HEK293T (cell line): Measurements from ENCODE around the gene SLC5A10.

Experiments used
- CTCF ChIA-PET: fragments of 350-600 bp; formaldehyde crosslinking; extraction: SDS; loops from one replicate; lab custom pipeline; 2021; ENCODE audit warnings: antibody characterized with exemption, inconsistent platforms; lab: Yijun Ruan, JAX
- POLR2A ChIA-PET: fragments of 350-600 bp; formaldehyde crosslinking; extraction: SDS; loops from one replicate; lab custom pipeline; 2020; ENCODE audit warnings: antibody characterized with exemption, inconsistent platforms; lab: Yijun Ruan, JAX
- DNase-seq: peaks from one replicate; pipeline ENCODE4 v3.0.0; 2012; ENCODE audit warnings: mixed read lengths; ENCODE audit errors: extremely low spot score
- ARNT ChIP-seq: fragments of 450-650 bp; IDR thresholded peaks from 2 replicates; pipeline ENCODE4 v1.6.1; 2017; ENCODE audit warnings: mild to moderate bottlenecking
- BHLHE40 ChIP-seq: fragments of 450-650 bp; IDR thresholded peaks from 2 replicates; pipeline ENCODE4 v1.6.1; 2016; ENCODE audit warnings: mild to moderate bottlenecking, moderate library complexity, borderline replicate concordance
- CTBP1 ChIP-seq: fragments of 450-650 bp; IDR thresholded peaks from 2 replicates; pipeline ENCODE4 v1.6.1; 2016; ENCODE audit warnings: borderline replicate concordance
- ELF4 ChIP-seq: fragments of 450-650 bp; IDR thresholded peaks from 2 replicates; pipeline ENCODE4 v1.6.1; 2017; ENCODE audit warnings: antibody characterized with exemption
- FOXA1 ChIP-seq: fragments of 450-650 bp; IDR thresholded peaks from 2 replicates; pipeline ENCODE4 v1.6.1; 2016; ENCODE audit warnings: mild to moderate bottlenecking
- FOXK2 ChIP-seq: fragments of 450-650 bp; IDR thresholded peaks from 2 replicates; pipeline ENCODE4 v1.6.1; 2016; ENCODE audit warnings: mild to moderate bottlenecking
- FOXM1 ChIP-seq: fragments of 450-650 bp; IDR thresholded peaks from 2 replicates; pipeline ENCODE4 v1.6.1; 2017; ENCODE audit warnings: mild to moderate bottlenecking, borderline replicate concordance
- HDGF ChIP-seq: fragments of 450-650 bp; IDR thresholded peaks from 2 replicates; pipeline ENCODE4 v1.6.1; 2017; ENCODE audit warnings: antibody characterized with exemption, borderline replicate concordance
- L3MBTL2 ChIP-seq: fragments of 450-650 bp; conservative IDR thresholded peaks from 2 replicates; pipeline ENCODE4 v1.6.1; 2016; ENCODE audit warnings: mild to moderate bottlenecking
- LEF1 ChIP-seq: fragments of 450-650 bp; IDR thresholded peaks from 2 replicates; pipeline ENCODE4 v1.6.1; 2017; ENCODE audit warnings: mild to moderate bottlenecking, borderline replicate concordance
- NFRKB ChIP-seq: fragments of 450-650 bp; IDR thresholded peaks from 2 replicates; pipeline ENCODE4 v1.6.1; 2016; ENCODE audit warnings: mild to moderate bottlenecking, moderate library complexity
- PKNOX1 ChIP-seq: fragments of 450-650 bp; IDR thresholded peaks from 2 replicates; pipeline ENCODE4 v1.6.1; 2016
- SP1 ChIP-seq: fragments of 450-650 bp; IDR thresholded peaks from 2 replicates; pipeline ENCODE4 v1.6.1; 2017
- SUZ12 ChIP-seq: fragments of 450-650 bp; IDR thresholded peaks from 2 replicates; pipeline ENCODE4 v1.6.1; 2016; ENCODE audit warnings: mild to moderate bottlenecking
- TARDBP ChIP-seq: fragments of 450-650 bp; IDR thresholded peaks from 2 replicates; pipeline ENCODE4 v1.6.1; 2016
- ZNF384 ChIP-seq: fragments of 450-650 bp; IDR thresholded peaks from 2 replicates; pipeline ENCODE4 v1.6.1; 2016

Gene SLC5A10

GRCh38 chr17:18951941-18952842, at the start of gene SLC5A10:
Gene SLC5A10, plus strand, starts transcription at chr17:18952165. Its CDS starts 41 bp downstream, at chr17:18952206.
- no peak for TF ChIP-seq LEF1
- no peak for TF ChIP-seq ELF4
- no peak for TF ChIP-seq ZNF384
- TF ChIP-seq SP1 = no peak
- no peak for TF ChIP-seq ARNT
- TF ChIP-seq CTBP1 = no peak
- no peak for TF ChIP-seq FOXM1
- TF ChIP-seq SUZ12 = no peak
- TF ChIP-seq BHLHE40 = no peak
- no peak for TF ChIP-seq FOXA1
- DNase-seq = no peak
- ChIA-PET POLR2A (no interaction called here), CTCF (interaction anchor here (0.7 kb wide), 1 partner anchor 23 kb away, joined by 3 read pairs; no protein-coding TSS in a partner anchor)

GRCh38 chr17:18904482-18904881, 47.5 kb upstream of the SLC5A10 start:
- TF ChIP-seq HDGF = no peak
- no peak for TF ChIP-seq SUZ12
- TF ChIP-seq ARNT = no peak
- no peak for TF ChIP-seq FOXK2
- TF ChIP-seq BHLHE40 = no peak
- CTCF ChIA-PET = no interaction called here
- no peak for DNase-seq
- POLR2A ChIA-PET = no interaction called here

GRCh38 chr17:18905226-18905625, 46.7 kb upstream of the SLC5A10 start:
- POLR2A ChIA-PET = no interaction called here
- no peak for TF ChIP-seq HDGF
- CTCF ChIA-PET = no interaction called here
- DNase-seq = no peak

- DNase-seq = no peak
- ChIA-PET CTCF (no interaction called here), POLR2A (no interaction called here)
- TF ChIP-seq FOXK2 = no peak
- no peak for TF ChIP-seq ARNT
- no peak for TF ChIP-seq CTBP1
- TF ChIP-seq BHLHE40 = no peak
- no peak for TF ChIP-seq NFRKB
- no peak for TF ChIP-seq PKNOX1
- no peak for TF ChIP-seq LEF1
- TF ChIP-seq HDGF = no peak
- TF ChIP-seq TARDBP = no peak
- no peak for TF ChIP-seq FOXM1
- no peak for TF ChIP-seq SUZ12
- no peak for TF ChIP-seq SP1
- no peak for TF ChIP-seq ZNF384
- TF ChIP-seq L3MBTL2 = no peak
- no peak for TF ChIP-seq ELF4
- no peak for TF ChIP-seq FOXA1
Observed at GRCh38 chr17:18910326-18910725, 41.6 kb upstream of the SLC5A10 start.

GRCh38 chr17:18910881-18911280, 41.1 kb upstream of the SLC5A10 start:
- ChIA-PET CTCF (no interaction called here), POLR2A (no interaction called here)
- no peak for TF ChIP-seq NFRKB
- TF ChIP-seq FOXM1 = no peak
- no peak for TF ChIP-seq SUZ12
- no peak for TF ChIP-seq ZNF384
- no peak for TF ChIP-seq FOXK2
- TF ChIP-seq PKNOX1 = no peak
- TF ChIP-seq SP1 = no peak
- TF ChIP-seq TARDBP = no peak
- no peak for TF ChIP-seq BHLHE40
- TF ChIP-seq FOXA1 = no peak
- TF ChIP-seq ELF4 = no peak
- no peak for TF ChIP-seq LEF1
- TF ChIP-seq L3MBTL2 = no peak
- TF ChIP-seq HDGF = no peak
- no peak for DNase-seq

- POLR2A ChIA-PET = no interaction called here
- CTCF ChIA-PET = no interaction called here
- TF ChIP-seq SUZ12 (no peak), TARDBP (no peak)
- no peak for DNase-seq
Observed at GRCh38 chr17:18916816-18917500, 35.0 kb upstream of the SLC5A10 start.
